DMS79 (cell line): ENCODE results near the gene PLEKHG3.
A peak's percentile ranks its signal among the peaks of the same experiment; 100 is the strongest.

Experiments used
- DNase-seq: peaks from one replicate; lab custom pipeline; 2025; lab: John Stamatoyannopoulos, UW

The PLEKHG3 gene

GRCh38 chr14:64786296-64787149, 82.3 kb downstream of the PLEKHG3 start:
- DNase-seq = no peak

GRCh38 chr14:64787619-64788018, 83.4 kb downstream of the PLEKHG3 start:
- DNase-seq = no peak

GRCh38 chr14:64788706-64789105, 84.5 kb downstream of the PLEKHG3 start:
- DNase-seq = peak; percentile 92

- no peak for DNase-seq
These were observed 85.5 kb downstream of the PLEKHG3 start for GRCh38 chr14:64789696-64790095.

- no peak for DNase-seq
These were observed 86.3 kb downstream of the PLEKHG3 start for GRCh38 chr14:64790478-64790877.

GRCh38 chr14:64792231-64792630, 88.0 kb downstream of the PLEKHG3 start:
- DNase-seq = no peak

GRCh38 chr14:64792871-64793560, 88.8 kb downstream of the PLEKHG3 start:
- no peak for DNase-seq

- DNase-seq = no peak
These were observed 91.0 kb downstream of the PLEKHG3 start for GRCh38 chr14:64795211-64795610.

GRCh38 chr14:64795921-64796320, 91.7 kb downstream of the PLEKHG3 start:
- DNase-seq = no peak

GRCh38 chr14:64796369-64796768, 92.1 kb downstream of the PLEKHG3 start:
- no peak for DNase-seq

- DNase-seq = no peak
These were observed 95.3 kb downstream of the PLEKHG3 start for GRCh38 chr14:64799555-64799954.
